Suprapubic skin (tissue), 4 donors: ENCODE measurements around the gene PITRM1. TPM values are rescaled to one million over a fixed set of nuclear protein-coding genes. Genes with fewer than 3 reads are reported as not detected.

Source experiments
- DNase-seq, 2 donors: peaks; one replicate each; pipeline ENCODE4 v3.0.0-alpha.2; 2019; ENCODE audit warnings: low spot score in 2 of 2
- H3K27ac ChIP-seq: fragments of 200-600 bp; sonication (generic); one replicate; pipeline ENCODE4 v1.5.1; 2019
- H3K27me3 ChIP-seq: fragments of 200-600 bp; sonication (generic); one replicate; pipeline ENCODE4 v1.5.1; 2019
- H3K36me3 ChIP-seq: fragments of 200-600 bp; sonication (generic); one replicate; pipeline ENCODE4 v1.5.1; 2019
- H3K4me1 ChIP-seq: fragments of 200-600 bp; sonication (generic); one replicate; pipeline ENCODE4 v1.5.1; 2019
- H3K4me3 ChIP-seq: fragments of 200-600 bp; sonication (generic); one replicate; pipeline ENCODE4 v1.5.1; 2019; ENCODE audit warnings: mild to moderate bottlenecking
- H3K9me3 ChIP-seq: fragments of 200-600 bp; sonication (generic); one replicate; pipeline ENCODE4 v1.5.1; 2019
- CTCF ChIP-seq, 2 donors: fragments of 200-600 bp in 1 of 2; fragments of 450-650 bp in 1 of 2; sonication (generic) in 1 of 2; IDR thresholded peaks; one replicate each; pipeline ENCODE4 v1.5.1; 2016 to 2019; ENCODE audit warnings: antibody characterized with exemption in 2 of 2, mild to moderate bottlenecking in 1 of 2, moderate library complexity in 1 of 2
- EP300 ChIP-seq: sonication (generic); formaldehyde crosslinking; IDR thresholded peaks from one replicate; pipeline ENCODE4 v1.6.1; 2017; ENCODE audit warnings: antibody characterized with exemption
- POLR2A ChIP-seq, 2 donors: fragments of 450-650 bp; IDR thresholded peaks; one replicate each; pipeline ENCODE4 v1.6.1; 2017; ENCODE audit warnings: antibody characterized with exemption in 2 of 2, mild to moderate bottlenecking in 2 of 2, moderate library complexity in 2 of 2
- POLR2AphosphoS5 ChIP-seq, 3 donors: sonication (generic); formaldehyde crosslinking; IDR thresholded peaks; one replicate each; pipeline ENCODE4 v1.6.1; 2017; ENCODE audit warnings: antibody characterized with exemption in 3 of 3
- WGBS: methylation state at CpG from one replicate; pipeline ENCODE4 v1.1.5; 2018; 5-methylcytosine and 5-hydroxymethylcytosine counted together
- total RNA-seq, 4 donors: library from RNA; depleted of rRNA; stranded (reverse); fragments of >200 nt; gene quantifications; one replicate each; pipeline ENCODE4 v1.1.0, GENCODE V29; 2016

The PITRM1 gene
- total RNA-seq, 4 donors from 2014 or later, result 44.2 to 94.6 (median 63.1) TPM

DNA sequence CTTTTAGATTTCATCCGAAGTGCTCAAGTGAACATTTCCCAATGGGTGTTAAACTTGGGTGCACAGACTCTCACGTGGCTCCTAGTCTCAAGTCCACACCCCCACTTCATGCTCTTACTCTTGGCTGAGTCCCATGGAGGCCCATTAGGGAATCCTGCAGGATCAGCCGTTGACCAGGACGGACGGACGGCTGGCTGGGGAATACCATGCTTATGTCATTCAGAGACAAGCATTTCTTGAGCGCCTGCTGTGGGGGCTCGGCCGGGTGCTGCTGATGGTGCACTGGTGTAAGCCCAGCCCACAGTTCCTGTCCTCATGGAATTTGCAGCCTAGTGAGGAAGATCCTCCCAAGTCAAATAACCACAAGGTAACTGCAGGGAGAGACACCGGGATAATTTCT, 44.7 kb downstream of the PITRM1 start:
- H3K36me3 ChIP-seq, result peaks cover 51% of the 10 kb centered on the region

GRCh38 chr10:3126741-3127346, 45.7 kb downstream of the PITRM1 start:
- Histone ChIP-seq H3K4me1 (peaks cover 14% of the 10 kb centered on the region), H3K4me3 (no peak overlapping the region), H3K27me3 (no peaks in the 10 kb centered on the region), H3K9me3 (no peaks in the 10 kb centered on the region), H3K36me3 (peaks cover 40% of the 10 kb centered on the region), H3K27ac (no peak overlapping the region)
- no peak for DNase-seq
- 36% methylated on average over 16 of the region's 25 CpGs for WGBS
- no peak for TF ChIP-seq EP300

More for the DNA sequence above, 44.7 kb downstream of the PITRM1 start:
- Histone ChIP-seq H3K27ac (no peak overlapping the region), H3K27me3 (no peaks in the 10 kb centered on the region), H3K4me1 (peaks cover 14% of the 10 kb centered on the region), H3K4me3 (no peak overlapping the region), H3K9me3 (no peaks in the 10 kb centered on the region)
- TF ChIP-seq POLR2AphosphoS5 (IDR thresholded peaks at IDR 0.05) (no peak), CTCF (IDR thresholded peaks at IDR 0.05) (no peak), POLR2A (IDR thresholded peaks at IDR 0.05) (no peak), EP300 (no peak)
- no peak for DNase-seq
- 68% methylated on average over 10 of the region's 10 CpGs for WGBS

DNA sequence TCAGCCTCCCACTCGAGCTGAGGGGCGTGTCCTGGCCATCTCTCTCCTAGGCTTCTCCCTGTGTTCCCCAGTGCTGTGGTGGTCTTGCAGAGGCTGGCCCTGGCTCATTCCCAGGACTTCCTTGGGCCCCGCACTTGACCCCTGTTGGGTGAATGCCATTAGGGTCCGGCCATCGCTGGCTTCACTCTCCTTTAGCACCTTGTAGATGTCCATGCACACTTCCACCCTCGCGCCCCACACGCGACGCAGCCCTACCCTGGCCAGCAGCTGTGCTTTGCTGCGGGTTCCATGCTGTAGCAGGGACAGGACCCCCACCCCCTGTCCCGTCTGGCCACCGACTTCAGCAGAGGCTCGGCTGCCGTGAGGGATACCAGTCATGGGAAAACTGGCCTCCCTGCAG, 46.3 kb downstream of the PITRM1 start:
- Histone ChIP-seq H3K9me3 (no peaks in the 10 kb centered on the region), H3K27ac (no peak overlapping the region), H3K4me3 (no peak overlapping the region), H3K4me1 (peaks cover 14% of the 10 kb centered on the region), H3K27me3 (no peaks in the 10 kb centered on the region), H3K36me3 (peaks cover 36% of the 10 kb centered on the region)
- TF ChIP-seq POLR2AphosphoS5 (IDR thresholded peaks at IDR 0.05) (no peak), POLR2A (IDR thresholded peaks at IDR 0.05) (no peak), EP300 (no peak), CTCF (IDR thresholded peaks at IDR 0.05) (no peak)
- WGBS, result 78% methylated on average over 15 of the region's 15 CpGs
- DNase-seq, result no peak

GRCh38 chr10:3125527-3126170, 46.9 kb downstream of the PITRM1 start:
- Histone ChIP-seq H3K27me3 (no peaks in the 10 kb centered on the region), H3K9me3 (no peaks in the 10 kb centered on the region), H3K4me3 (no peak overlapping the region), H3K4me1 (peaks cover 14% of the 10 kb centered on the region), H3K36me3 (peaks cover 36% of the 10 kb centered on the region), H3K27ac (no peak overlapping the region)
- WGBS, result 97% methylated on average over 6 of the region's 24 CpGs
- DNase-seq, result no peak
- TF ChIP-seq EP300, result no peak
- no peak for TF ChIP-seq CTCF (IDR thresholded peaks at IDR 0.05)
- TF ChIP-seq POLR2A (IDR thresholded peaks at IDR 0.05), result no peak

GRCh38 chr10:3124412-3125175, 48.0 kb downstream of the PITRM1 start:
- peaks cover 31% of the 10 kb centered on the region for H3K36me3 ChIP-seq
- no peak for TF ChIP-seq POLR2A (IDR thresholded peaks at IDR 0.05)
- no peak for DNase-seq
- H3K9me3 ChIP-seq, result no peaks in the 10 kb centered on the region
- 91% methylated on average over 27 of the region's 40 CpGs for WGBS
- peaks cover 14% of the 10 kb centered on the region for H3K4me1 ChIP-seq
- H3K4me3 ChIP-seq, result no peak overlapping the region
- no peaks in the 10 kb centered on the region for H3K27me3 ChIP-seq
- no peak overlapping the region for H3K27ac ChIP-seq
